GM19324 (cell line): ENCODE measurements around the gene RASA2.
"Not testable (repeated sequence)": the region's sequence is repeated elsewhere in the genome, so short reads cannot be mapped to it uniquely, and the experiment has no call there.

Experiments
- ATAC-seq: cut with Tn5 transposase; IDR thresholded peaks from one replicate; pipeline ENCODE4 v1.9.1; 2021; ENCODE audit warnings: mild to moderate bottlenecking, moderate library complexity; ENCODE audit not compliant: unreplicated experiment, low FRiP score

The RASA2 gene

GRCh38 chr3:141530415-141530768 is 43.6 kb downstream of the RASA2 start:
- ATAC-seq, result no peak

GRCh38 chr3:141532609-141533008 is 45.8 kb downstream of the RASA2 start:
- no peak for ATAC-seq

GRCh38 chr3:141536017-141536416 is 49.2 kb downstream of the RASA2 start:
- not testable (repeated sequence) for ATAC-seq

- no peak for ATAC-seq
These were observed 51.0 kb downstream of the RASA2 start for GRCh38 chr3:141537856-141538255.

- ATAC-seq, result no peak
These were observed 51.9 kb downstream of the RASA2 start for GRCh38 chr3:141538568-141539240.

GRCh38 chr3:141539431-141540187 is 52.8 kb downstream of the RASA2 start:
- ATAC-seq, result no peak

GRCh38 chr3:141540531-141540930 is 53.7 kb downstream of the RASA2 start:
- ATAC-seq, result no peak

GRCh38 chr3:141542202-141542969 is 55.6 kb downstream of the RASA2 start:
- ATAC-seq, result no peak

GRCh38 chr3:141542989-141543388 is 56.2 kb downstream of the RASA2 start:
- ATAC-seq, result no peak

- ATAC-seq, result no peak
These were observed 57.9 kb downstream of the RASA2 start for GRCh38 chr3:141544697-141545096.

GRCh38 chr3:141546081-141546480 is 59.3 kb downstream of the RASA2 start:
- ATAC-seq, result no peak

GRCh38 chr3:141546586-141546985 is 59.8 kb downstream of the RASA2 start:
- ATAC-seq, result no peak

- no peak for ATAC-seq
These were observed 61.0 kb downstream of the RASA2 start for GRCh38 chr3:141547791-141548190.

GRCh38 chr3:141550926-141551665 is 64.3 kb downstream of the RASA2 start:
- ATAC-seq, result no peak

- ATAC-seq, result no peak
These were observed 65.7 kb downstream of the RASA2 start for GRCh38 chr3:141552440-141552991.

- no peak for ATAC-seq
These were observed 66.2 kb downstream of the RASA2 start for GRCh38 chr3:141553055-141553454.

- no peak for ATAC-seq
These were observed 69.2 kb downstream of the RASA2 start for GRCh38 chr3:141556034-141556433.

GRCh38 chr3:141557961-141558706 is 71.3 kb downstream of the RASA2 start:
- no peak for ATAC-seq

- no peak for ATAC-seq
These were observed 74.7 kb downstream of the RASA2 start for GRCh38 chr3:141561426-141562034.
